ENCODE measurements around the gene GRK2.
"Not testable (repeated sequence)": the region's sequence is repeated elsewhere in the genome, so short reads cannot be mapped to it uniquely, and the experiment has no call there.

The GRK2 gene

DNA sequence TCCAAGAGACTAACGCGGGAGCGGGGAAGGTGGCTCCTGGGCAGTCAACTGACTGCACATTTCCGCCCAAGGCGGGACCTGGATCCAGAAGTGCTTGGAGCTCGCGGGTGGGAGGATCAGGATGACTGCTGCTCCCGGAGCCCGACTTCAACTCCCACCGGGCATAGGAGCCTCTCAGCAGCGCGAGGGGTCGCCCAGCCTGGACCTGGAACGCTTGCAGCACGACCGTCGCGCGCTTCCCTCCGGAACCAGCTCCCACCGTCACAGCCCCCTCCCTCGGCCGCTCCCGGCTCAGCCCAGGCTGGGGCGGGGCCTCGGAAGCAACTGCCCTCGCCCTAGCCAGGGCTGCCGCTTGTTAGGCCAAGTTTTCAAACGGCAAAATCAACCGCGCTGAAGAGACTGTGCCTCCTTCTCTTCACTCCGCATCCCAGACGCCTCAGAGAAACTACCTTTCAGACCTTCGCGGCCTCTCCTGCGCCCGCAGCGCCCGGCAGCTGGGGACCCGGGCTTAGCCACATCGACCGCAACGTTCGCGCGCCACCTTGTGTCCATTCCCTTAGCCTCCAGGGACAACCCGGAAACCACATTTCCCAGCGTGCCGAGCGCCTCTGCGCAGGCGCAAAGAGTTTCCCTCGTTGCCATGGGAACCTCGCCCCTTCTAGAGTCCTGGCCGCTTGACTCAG lies 51.1 kb downstream of the GRK2 start:
- DNase-seq, result peak; percentile 100

DNA sequence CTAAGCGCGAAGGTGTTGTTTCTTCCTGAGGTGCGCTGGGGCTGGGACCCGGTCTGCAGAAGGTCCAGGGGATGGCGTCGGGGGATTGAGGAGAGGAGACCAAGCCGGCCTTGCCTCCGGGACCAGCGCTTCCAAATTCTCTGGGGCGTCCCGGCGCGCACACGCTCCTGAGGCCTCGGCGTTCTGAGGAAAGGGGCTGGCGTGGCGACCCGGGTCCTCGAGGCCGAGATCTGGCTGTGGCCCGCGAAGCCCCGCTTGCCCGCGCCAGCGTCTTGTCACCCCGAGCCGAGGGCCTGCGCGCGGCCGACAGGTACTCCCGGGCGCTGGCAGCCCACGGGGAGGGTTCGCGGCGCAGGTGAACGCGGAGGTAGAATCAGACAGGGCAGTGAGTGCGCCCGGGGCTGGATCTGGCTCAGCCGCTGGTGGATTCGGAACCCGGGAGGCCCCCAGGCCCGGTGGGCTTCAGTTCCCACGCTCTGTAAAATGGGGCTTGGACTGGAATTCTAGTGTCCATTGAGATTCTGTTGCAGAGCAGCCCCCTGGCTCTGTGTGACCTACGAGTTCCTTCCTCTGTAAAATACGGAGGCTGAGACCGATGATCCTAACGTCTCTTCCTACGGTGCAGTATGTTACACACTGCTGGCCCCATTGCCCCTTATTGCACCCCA lies 51.7 kb downstream of the GRK2 start:
- DNase-seq, result no peak

DNA sequence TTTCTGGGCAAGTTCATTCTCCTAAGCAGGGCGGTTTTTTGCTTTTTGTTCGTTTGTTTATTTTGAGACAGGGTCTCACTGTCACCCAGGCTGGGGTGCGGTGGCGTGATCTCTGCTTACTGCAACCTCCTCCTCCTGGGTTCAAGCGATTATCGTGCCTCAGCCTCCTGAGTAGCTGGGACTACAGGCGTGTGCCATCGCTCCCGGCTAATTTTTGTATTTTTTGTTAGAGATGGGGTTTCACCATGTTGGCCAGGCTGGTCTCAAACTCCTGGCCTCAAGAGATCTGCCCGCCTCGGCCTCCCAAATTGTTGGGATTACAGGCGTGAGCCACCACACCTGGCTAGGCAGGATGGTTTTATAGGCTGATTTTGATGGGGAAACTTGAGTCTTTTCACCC lies 52.6 kb downstream of the GRK2 start:
- DNase-seq, result not testable (repeated sequence)

DNA sequence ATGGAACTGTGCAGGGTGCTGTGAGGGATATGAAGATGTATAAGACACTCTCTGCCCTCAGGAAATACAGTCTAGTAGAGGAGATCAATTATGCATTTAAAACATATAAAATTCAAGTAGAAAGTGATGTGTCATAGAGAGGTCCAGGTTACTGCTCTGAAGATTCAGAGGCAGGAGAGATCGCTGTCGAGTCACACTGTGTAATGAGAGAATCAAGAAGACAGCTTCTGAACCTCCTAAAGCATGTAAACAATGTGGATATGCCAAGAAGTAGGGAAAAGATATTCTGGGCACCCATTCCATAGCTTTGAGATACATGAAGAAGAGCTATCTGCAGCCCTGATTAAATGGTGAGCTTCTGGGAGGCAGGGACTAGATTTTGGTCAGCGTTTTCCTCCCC lies 53.7 kb downstream of the GRK2 start:
- DNase-seq, result no peak

DNA sequence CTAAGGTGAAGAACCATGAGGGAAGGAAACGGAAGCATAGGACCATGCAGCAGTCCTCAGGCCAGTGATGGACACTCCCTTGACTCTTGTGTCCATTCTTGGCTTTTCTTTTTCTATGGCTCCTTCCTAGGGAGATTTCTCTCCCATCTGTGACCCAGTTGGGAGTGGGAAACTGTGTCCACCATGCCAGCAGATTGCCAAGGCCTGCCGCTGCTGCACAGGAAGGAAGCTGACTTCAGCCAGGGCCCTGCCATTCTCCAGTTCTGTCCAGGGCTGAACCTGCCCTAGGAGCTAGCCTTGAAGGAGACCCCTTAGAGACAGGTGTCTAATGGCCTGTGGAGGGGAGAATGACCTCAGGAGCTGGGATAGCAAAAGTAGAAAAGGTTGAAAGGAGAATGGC lies 54.4 kb downstream of the GRK2 start:
- DNase-seq, result no peak

DNA sequence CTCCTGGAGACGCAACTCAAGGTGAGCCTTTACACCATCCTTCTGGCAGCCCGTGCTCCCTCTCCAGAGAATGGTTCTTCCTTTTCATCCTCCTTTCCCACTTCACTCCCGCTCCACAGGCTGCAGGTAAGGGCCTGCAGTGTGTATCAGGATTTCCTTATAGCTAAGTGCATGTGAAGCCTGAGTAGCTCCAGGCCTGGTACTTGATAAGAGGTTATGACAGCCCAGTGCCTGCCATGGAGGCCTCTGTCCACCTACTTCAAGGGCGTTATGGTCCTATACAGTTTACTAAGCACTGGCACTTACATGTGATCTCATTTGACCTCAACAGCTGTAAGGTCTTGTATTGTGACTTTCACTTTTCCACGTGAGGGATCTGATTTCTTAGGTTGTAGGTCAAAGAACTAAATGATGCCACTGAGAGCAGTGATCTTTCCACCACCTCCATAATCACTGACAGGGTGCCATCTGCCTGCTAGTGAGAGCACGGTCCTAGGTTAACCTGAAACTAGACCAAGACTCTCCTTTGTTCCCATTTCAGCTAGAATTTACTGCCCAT lies 55.1 kb downstream of the GRK2 start:
- no peak for DNase-seq

DNA sequence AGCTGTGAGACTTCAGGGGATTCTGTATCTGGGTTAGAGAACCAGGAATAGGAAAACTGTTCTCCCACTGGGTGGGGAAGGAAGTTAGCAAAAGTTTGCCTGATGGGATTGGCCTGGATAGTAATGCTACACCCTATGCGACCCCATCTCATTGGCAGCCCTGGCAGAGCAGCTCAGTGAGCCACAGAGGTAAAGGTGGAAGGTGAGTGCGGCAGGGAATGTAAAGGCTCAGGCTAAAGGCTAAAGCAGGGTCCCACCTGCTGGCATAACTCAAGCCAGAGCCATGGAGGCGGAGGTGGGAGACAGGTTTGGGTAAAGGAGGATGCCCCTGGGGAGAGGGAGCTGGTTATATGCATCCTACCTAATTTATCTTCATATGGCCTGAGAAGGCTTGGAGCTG lies 55.8 kb downstream of the GRK2 start:
- DNase-seq, result no peak

DNA sequence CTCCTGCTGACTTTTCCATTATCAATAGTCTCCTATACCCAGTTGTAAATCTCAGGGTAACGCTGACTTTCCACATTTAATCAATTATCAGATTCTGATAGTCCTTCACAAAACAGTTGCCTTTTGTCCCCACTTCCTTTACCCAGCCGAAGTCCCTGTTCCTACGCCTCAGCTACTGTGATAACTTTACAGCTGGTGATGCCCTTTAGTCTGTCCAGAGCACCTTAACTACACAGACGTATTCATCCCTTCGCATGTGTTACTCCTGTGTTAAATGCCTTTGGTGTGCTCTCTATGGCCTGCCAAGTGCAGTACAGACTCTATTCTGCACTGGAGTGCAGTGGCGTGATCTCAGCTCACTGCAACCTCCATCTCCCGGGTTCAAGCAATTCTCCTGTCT lies 57.3 kb downstream of the GRK2 start:
- DNase-seq, result no peak

DNA sequence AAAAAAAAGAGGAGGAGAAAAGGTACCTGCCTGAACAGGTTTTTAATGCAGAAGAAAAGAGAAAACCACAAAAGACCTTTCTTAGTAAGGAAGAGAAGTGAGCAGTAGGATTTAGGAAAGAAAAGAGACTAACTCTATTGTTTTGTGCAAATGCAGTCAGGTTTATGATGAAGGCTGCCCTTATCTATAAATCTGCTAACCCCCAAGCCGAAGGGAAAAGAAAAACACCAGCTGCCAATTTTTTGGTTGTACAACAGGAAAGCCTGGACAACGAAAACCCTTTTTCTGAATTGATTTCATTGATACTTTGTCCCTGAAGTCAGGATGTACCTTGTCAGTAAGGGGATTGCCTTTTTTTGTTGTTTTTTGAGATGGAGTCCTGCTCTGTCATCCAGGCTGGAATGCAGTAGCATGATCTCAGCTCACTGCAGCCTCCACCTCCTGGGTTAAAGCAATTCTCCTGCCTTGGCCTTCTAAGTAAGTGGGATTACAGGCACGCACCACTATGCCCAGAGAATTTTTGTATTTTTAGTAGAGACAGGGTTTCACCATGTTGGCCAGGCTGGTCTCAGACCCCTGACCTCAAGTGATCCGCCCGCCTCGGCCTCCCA lies 65.9 kb downstream of the GRK2 start:
- DNase-seq, result no peak

Measured in eye (tissue), 1 donor.